Measurements from ENCODE around the gene C20orf141. TPM values are rescaled to one million over a fixed set of nuclear protein-coding genes. Genes with fewer than 3 reads are reported as not detected.
"Not testable (repeated sequence)": the region's sequence is repeated elsewhere in the genome, so short reads cannot be mapped to it uniquely, and the experiment has no call there.

The C20orf141 gene
- not detected for total RNA-seq

- peak; percentile 77 for DNase-seq
Measured at GRCh38 chr20:2814587-2815051, at the start of gene C20orf141. Gene C20orf141 (plus strand): TSS chr20:2814987. CDS start chr20:2815185, 198 bp downstream.

GRCh38 chr20:2767768-2768631 is 46.8 kb upstream of the C20orf141 start:
- DNase-seq, result peak; percentile 43

GRCh38 chr20:2768632-2769015 is 46.2 kb upstream of the C20orf141 start:
- no peak for DNase-seq

GRCh38 chr20:2770091-2770490 is 44.7 kb upstream of the C20orf141 start:
- DNase-seq, result not testable (repeated sequence)

- DNase-seq, result no peak
Measured at GRCh38 chr20:2771631-2772080, 43.1 kb upstream of the C20orf141 start.

GRCh38 chr20:2773812-2774211 is 41.0 kb upstream of the C20orf141 start:
- DNase-seq, result no peak

- DNase-seq, result no peak
Measured at GRCh38 chr20:2775139-2775538, 39.6 kb upstream of the C20orf141 start.

- no peak for DNase-seq
Measured at GRCh38 chr20:2778602-2779321, 36.0 kb upstream of the C20orf141 start.

- DNase-seq, result no peak
Measured at GRCh38 chr20:2780948-2781347, 33.8 kb upstream of the C20orf141 start.

GRCh38 chr20:2783908-2784566 is 30.8 kb upstream of the C20orf141 start:
- no peak for DNase-seq

- no peak for DNase-seq
Measured at GRCh38 chr20:2793471-2793870, 21.3 kb upstream of the C20orf141 start.

- DNase-seq, result no peak
Measured at GRCh38 chr20:2794202-2794748, 20.5 kb upstream of the C20orf141 start.

GRCh38 chr20:2794866-2795447 is 19.8 kb upstream of the C20orf141 start:
- no peak for DNase-seq

- DNase-seq, result no peak
Measured at GRCh38 chr20:2795451-2795850, 19.3 kb upstream of the C20orf141 start.

- DNase-seq, result no peak
Measured at GRCh38 chr20:2796011-2796660, 18.7 kb upstream of the C20orf141 start.

- no peak for DNase-seq
Measured at GRCh38 chr20:2797136-2797983, 17.4 kb upstream of the C20orf141 start.

GRCh38 chr20:2798095-2798805 is 16.5 kb upstream of the C20orf141 start:
- DNase-seq, result no peak

- peak; percentile 12 for DNase-seq
Measured at GRCh38 chr20:2798814-2799213, 16.0 kb upstream of the C20orf141 start.

GRCh38 chr20:2799271-2799670 is 15.5 kb upstream of the C20orf141 start:
- no peak for DNase-seq
